ENCODE data around the gene TMEM258.

The TMEM258 gene

DNA sequence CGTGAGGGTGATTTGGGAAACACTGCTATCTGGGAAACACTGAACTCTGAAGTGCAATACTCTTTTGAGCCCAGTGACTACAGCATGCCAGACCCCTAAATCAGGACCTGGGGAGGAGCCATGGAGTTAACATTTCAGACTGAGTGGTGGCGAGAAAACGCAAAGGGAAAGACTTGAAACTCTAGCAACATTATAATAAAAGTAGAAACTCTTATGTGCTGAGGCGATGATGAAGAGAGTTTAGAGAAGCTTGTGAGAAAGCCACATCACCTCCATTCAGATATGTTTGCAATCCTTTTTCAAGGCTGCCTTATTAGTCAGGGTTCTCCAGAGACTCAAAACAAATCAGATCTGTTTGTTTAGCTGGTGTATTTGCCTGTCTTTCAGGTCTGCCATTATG is 2.2 kb upstream of the TMEM258 start:
- no peak for DNase-seq

DNA sequence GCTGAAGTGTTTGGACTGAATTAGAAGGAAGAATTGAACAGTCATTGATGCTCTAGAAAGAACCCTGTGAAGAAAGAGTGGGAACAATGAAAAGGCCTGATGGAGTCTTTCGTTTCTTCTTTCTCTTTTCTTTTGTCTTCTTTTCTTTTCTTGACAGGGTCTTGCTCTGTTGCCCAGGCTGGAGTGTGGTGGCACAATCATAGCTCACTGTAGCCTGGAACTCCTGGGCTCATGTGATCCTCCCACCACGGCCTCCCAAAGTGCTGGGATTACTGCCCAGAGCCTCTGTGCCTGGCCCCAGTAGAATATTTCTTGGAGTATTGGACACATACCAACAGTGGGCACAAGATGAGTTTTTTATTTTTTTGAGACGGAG is 1.4 kb upstream of the TMEM258 start:
- no peak for DNase-seq

DNA sequence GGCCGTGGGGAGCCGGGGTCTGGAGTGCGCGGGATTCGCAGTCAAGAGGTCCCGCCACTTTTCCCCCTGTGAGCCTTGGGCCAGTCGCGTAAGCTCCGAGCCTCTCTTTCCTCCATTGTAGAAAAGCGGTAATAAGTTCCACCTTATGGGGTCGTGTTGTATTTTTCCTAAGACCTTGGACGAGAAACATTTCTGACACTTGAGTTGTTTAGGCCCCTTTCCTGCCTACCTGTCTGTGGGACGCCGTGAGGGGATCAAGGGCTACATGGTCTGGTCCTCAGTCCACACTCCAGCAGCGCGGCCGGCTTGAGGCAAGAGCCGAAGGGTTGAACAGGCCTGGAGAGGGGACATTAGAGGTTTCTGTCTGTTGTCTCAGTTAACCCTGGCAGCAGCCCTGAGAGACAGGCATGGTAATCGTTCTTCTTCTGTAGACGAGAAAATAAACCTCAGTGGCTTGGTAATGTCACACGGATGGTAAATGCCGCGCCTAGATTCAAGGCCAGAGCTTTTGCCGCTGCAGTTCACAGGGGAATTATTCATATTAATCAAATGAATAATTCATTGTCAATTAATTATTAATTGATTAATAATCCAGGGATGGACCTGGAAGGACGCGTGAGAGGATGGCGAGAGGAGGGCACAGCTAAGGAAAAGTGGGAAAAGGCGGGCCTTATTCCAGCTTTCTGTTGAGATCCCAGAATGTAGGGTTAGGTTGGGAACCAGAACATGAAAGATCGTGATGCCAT is 857 bp upstream of the TMEM258 start:
- no peak for DNase-seq

DNA sequence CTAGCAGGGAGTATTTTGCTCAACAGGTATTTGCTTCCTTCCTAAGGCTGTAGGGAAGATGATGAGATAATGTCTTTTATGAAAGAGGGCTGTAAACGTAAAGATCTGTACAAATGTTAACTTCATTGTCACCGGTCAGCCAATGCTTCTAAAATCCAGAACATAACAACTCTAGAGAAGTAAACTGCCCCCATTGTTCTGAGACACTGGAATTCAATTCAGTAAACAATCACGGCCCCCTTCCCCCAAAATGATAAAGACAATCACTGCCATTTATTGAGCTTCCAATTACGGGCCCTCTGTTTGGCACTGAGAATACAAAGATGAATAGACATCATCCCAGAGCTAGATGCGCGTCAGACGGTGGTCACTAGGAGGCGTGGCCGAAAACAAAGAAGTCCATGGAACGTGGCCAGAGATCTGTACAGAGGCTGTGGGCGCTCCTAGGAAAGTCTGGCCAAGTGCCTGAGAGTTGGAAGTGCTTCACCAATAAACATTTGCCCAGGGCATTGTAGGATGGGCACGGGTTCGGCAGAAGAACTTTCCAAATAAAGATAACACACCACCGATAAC is 576 bp downstream of the TMEM258 start:
- DNase-seq, result peak; percentile 18

DNA sequence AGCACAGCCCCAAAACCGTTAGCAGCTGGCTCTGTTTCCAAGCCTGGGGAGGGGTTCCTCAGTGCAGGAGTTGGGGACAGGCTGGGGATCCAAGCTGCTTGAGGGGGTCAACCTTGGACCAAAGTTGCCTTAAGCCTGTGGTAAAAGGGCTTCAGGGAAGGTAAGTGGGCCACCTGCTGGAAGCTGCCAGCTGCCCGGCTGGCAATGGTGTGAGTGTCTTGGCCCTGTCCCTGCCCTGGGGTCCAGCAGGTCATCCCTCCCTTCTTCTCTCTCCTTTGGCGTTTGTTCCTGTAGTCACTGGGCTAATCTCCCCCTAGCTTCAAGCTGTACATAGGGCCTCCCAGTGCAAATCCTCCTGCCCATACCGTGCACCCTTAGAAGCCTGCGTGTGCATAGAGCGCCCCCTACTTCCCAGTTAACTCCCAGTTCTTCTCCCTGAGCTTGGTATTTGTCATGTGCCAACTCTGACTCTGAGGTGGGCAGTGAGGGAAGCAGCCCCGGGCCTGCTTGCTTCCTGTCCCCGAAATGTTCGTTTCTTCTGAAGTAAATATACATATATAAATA is 4.4 kb downstream of the TMEM258 start:
- peak; percentile 23 for DNase-seq

DNA sequence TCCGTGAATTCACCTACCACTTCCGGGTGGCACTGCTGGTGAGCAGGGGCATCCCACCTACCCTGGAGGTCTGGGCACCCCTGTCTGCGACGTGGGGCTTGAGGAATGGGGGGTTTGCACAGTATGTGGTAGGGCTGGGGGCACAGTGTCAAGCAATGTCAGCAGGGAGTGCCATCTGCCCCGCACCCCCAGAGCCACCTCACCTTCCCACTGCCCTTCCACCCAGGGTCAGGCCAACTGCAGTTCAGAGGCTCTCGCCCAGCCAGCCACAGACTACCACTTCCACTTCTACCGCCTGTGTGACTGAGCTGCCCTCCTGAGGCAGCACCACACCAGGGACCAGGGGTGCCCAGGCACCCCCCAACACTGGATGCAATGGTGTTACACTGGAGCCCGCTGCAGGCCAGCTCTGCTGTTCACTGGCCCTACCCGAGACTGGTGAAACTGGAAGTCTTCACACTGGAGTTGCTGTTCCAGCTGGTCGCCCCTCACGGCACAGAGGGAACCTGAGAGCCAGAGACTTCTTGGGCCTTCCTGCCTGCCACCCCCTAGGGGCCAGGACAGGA is 6.5 kb downstream of the TMEM258 start:
- DNase-seq, result no peak

DNA sequence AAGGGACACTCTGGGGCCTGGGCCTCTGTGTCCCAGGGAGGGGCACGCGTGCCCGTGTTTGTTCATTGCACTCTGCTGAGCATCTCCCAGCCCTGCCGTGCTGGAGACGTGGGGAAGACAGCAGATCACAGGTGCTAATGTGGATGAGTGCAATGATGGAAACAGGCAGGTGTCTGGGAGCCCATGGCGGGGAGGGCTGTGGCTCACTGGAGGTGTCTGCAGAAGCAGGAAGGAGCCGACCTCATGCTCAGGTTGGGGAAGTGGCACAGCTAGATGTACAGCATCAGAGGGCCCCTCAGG is 7.9 kb downstream of the TMEM258 start:
- no peak for DNase-seq

DNA sequence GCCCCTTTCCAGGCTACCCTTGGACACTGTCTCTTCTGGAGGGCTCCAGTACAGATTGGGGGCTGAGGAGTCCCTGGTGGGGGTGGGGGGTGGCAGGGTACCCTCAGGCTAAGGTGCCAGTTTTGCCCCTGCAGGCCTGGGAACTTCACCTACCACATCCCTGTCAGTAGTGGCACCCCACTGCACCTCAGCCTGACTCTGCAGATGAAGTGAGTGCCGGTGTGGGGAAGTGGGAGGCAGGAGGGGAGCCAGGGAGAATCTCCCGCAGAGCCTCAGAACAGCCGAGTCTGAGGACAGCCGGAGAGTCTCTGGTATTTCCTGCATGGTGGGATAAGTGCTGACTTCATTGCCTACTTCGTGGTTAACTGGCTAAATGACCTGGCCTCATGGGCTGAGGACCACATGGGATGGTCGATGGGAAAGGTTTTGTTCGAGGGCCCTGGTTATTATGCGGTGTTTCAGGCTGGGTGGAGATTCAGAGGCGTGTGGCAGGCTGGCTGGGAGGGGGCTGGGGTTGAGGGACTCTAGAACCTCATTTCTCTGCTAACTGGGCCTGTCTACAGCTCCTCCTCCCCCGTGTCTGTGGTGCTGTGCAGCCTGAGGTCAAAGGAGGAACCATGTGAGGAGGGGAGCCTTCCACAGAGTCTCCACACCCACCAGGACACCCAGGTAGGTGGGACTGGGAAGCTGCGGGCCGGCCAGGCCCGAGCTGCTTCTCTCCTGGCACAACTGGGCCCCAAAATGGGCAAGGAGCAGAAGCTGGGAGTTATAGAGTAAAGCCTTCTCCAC is 8.5 kb downstream of the TMEM258 start:
- DNase-seq, result no peak

DNA sequence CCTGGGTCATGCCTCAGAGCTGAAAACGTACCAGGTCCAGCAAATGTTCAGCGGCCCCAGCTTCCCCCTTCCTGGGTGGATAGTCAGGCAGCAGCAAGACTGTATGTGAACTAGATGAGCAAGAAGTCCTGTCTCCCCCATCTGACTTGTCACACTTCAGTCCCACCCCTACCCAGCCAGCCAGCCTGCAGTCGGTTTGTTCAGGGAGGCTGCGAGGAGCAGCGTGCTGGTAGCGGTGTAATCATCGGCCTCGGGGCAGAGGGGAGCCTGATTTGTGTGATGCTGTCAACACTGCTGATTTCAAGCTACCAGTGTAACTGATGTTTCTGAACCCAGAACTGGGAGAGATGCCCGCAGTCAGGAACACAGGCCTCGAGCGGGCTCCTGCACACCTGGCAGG is 9.6 kb downstream of the TMEM258 start:
- no peak for DNase-seq

DNA sequence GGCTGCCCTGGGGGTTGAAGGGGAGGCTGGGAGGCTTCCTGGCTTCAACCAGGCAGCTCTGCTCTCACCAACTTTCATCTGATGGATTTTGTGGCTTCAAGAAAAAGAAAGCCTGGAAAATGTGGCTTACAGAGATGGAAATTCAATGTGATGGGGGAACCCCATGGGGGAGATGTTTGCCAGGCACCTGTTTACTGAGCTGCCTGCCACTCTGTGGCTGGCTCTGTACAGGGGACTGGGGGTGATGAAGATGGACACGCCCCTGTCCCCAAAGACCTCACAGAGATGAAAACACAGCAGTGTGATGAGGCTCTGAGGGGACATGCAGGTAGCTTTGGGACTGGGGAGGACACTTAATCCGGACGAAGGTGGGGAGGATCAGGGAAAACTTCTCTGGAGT is 10.1 kb downstream of the TMEM258 start:
- DNase-seq, result no peak

DNA sequence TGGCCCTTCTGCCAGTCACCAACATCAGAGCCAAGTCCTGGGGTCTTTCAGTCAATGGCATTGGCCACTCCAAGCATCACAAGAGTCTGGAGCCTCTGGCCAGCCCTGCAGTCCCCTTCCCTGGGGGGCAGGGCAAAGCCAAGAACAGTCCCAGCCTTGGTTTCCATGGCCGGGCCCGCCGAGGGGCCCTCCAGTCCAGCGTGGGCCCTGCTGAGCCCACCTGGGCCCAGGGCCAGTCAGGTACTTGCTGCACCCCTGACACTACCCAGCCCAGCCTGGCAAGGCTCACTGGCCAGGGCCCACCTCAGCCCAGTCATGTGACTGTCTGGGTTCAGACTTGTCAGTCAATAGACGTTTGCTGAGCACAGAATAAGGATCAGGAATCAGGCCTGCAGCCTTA is 10.8 kb downstream of the TMEM258 start:
- no peak for DNase-seq

DNA sequence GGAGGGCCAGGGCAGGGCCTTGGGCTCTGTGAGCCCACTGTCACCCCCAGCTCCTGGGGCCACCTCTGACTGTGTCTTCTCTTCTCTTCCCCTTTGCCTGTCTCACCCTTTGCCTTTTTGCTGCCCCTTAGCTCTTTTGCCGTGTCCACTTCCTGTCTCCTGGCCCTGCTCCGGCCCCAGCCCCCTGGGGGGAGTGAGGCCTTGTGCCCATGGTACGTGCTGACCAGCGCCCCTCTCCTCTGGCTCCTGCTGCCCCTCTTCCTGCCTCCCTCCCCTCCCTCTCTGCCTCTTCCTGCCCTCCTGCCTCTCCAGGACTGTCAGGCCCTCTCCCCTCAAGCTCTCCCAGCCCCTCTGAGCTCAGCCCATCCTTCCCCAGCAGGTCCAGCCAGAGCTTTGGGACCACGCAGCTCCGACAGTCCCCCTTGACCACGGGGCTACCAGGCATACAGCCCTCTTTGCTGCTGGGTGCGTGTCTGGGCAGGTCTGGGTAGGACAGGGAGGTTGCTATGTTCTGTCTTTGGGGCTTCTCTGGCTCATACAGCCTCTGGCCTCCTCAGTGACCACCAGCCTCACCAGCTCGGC is 11.7 kb downstream of the TMEM258 start:
- no peak for DNase-seq

DNA sequence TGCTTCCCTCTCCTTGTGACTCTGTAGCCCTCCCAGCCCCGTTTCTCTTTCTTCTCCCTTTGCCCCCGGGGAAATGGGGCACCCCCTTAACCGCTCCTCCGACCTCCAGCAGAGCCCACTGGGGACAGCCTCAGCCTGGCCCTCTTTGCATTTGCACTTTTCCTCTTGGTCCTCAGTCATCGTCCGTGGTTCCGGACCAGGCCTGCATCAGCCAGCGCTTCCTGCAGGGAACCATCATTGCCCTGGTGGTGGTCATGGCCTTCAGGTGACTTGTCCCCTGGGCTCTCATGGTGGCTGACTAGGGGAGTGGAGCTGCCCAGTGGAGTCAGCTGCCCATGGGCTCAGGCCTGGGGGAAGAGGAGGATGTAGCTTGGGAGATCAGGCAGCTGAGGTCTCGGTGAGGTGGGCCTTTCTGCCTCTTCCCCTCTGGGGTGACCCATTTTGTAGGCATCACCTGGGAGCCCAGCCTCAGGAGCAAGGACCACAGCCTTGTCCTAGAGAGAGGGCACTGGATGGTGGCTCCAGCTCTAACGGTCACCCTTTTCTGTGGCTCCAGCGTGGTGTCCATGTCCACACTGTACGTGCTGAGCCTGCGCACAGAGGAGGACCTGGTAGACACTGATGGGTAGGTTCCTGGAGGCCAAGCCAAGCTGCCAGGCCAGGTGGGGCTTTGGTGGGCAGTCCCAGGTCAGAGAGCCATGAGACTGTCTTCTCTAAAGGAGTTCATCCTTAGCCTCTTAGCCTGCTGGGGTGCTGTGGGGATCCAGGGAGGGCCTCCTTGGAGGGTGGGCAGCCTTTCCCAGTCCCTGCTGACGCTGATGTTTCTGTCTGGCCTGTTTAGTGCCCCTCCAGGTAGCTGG is 12.5 kb downstream of the TMEM258 start:
- DNase-seq, result no peak

DNA sequence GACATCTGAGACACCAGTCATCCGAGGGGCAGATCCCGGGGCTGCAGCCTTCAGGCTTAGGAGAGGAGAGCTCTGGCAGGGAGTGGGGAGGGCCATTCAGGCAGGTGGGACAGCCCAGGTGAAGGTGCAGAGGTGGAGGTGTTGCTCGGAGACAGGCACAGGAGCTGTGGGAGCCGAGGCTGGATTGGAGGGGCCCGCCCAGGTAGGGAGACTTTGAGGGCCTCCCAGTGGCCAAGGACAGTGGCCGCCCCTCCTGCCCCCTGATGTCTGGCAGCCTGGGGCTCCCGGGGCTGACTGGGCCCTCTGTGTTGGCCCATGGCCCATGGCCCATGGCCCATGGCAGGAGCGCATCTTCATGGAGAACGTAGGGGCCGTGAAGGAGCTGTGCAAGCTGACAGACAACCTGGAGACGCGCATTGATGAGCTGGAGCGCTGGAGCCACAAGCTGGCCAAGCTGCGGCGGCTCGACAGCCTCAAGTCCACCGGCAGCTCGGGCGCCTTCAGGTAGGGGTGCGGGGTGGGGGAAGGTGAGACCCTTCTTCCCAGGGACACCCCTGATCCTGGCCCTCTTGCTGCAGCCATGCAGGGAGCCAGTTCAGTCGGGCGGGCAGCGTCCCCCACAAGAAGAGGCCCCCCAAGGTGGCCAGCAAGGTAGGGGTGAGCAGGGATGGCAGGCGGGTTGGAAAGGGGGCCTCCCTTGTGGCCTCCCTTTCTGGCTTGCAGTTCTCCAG is 13.3 kb downstream of the TMEM258 start:
- no peak for DNase-seq

DNA sequence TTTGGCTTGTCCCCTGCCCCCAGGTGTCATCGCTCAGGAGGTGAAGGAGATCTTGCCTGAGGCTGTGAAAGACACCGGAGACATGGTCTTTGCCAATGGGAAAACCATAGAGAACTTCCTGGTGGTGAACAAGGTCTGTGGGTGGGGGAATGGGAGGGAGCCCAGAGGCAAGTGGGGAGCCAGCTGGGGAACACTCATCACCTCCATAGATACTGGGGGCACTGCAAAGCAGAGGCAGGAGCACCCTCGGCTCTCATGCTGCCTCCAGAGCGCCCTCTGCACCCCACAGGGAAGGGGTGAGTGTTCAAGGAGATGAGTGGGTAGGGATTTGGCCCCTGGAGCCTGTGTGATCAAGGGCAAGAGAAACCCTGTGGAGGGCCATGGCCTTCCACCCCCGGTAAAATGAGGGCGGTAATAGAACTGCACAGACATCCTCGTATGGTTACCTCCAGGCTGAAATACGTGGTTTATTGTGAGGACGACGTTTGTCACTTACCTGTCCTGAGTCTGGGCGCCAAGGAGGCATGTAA is 14.0 kb downstream of the TMEM258 start:
- DNase-seq, result no peak

DNA sequence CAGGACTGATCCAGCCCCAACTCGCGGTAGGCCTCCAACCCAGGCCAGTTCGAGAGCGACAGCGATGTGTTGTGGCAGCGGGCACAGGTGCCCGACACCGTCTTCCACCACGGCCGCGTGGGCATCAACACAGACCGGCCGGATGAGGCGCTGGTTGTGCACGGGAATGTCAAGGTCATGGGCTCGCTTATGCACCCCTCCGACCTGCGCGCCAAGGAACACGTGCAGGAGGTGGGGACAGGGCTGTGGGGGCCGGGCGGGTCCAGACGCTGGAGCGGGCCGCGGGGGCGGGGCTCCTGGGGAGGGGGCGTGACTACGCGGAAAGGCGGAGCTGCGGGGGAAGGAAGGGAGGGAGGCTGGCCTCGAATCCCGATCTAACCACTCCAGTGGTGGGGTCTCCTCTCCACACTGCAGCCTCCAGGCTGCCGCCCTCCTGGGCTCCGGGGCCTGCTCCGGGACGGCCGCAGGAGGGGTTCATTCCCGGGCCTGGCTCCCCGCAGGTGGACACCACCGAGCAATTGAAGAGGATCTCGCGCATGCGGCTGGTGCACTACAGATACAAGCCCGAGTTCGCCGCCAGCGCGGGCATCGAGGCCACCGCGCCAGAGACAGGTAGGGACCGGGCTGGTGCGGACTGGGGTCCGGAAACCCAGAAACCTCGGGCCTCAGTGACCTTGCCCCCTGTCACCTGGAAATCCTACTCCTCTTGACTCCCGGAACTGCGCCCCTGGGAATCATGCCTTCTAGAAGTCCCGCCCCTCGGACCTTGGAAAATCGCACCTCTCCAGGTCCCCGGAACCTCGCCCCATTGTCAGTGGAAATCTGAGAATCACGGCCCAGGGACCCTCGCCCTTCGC is 14.9 kb downstream of the TMEM258 start:
- peak; percentile 85 for DNase-seq

DNA sequence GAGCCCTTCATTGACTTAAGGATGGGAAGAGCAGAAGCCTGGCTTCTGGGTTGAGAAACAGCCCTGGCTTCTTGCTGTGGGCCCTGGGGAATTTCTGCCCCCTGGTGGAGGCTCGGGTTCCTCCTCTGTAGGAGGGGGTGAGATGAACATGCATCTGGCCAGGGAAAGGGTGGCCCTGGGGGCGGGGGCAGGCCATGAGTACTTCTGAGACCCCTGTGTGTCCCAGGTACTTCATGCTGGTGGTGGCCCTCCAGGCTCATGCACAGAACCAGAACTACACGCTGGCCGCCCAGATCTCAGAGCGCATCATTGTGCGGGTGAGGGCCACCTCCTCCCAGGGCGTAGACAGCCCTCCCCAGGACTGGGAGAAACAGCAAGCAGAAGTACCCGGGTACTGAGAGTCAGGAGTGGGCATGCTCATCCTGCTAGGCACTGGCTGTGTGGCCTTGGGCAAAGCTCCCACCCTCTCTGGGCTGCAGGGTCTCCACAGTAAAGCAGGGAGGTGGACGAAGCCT is 15.8 kb downstream of the TMEM258 start:
- DNase-seq, result peak; percentile 68

DNA sequence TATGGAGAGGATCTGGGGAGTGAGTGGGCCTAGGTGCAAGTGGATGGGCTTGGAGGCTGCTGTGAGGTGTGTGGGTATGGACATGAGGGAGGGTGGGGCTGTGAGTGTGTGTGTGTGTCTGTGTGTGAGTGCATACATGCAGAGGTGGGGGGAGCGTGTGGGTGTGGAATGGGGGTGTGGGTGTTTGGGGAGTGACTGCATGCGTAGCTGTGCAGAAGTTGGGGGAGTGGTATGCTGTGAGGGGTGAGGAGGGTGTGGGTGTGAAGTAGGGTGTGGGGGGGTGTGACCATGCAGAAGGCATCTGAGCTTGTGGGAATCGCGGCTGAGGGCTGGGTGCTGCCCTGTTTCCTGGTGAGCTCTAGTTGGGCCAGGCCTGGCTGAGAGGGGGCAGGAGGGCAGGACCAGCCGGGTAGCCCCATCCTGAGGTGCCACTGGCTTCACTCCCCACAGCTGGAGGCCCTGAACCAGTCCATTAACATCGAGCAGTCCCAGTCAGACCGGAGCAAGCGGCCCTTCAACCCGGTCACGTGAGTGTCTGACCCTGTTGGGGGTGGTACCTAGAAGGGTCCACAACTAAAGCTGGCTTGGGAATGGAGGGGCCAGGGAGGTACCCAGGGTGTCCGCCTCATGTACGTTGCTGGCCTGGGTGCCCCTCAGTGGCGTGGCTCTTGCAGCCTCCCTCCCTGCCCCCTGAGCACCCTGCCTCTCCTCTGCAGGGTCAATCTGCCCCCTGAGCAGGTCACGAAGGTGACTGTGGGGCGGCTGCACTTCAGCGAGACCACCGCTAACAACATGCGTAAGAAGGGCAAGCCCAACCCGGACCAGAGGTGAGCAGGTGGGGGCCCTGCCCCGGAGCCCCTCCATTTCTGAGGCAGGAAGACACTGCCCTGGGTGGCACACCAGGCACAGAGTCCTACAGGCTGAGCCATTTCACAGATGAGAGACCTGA is 16.5 kb downstream of the TMEM258 start:
- no peak for DNase-seq

DNA sequence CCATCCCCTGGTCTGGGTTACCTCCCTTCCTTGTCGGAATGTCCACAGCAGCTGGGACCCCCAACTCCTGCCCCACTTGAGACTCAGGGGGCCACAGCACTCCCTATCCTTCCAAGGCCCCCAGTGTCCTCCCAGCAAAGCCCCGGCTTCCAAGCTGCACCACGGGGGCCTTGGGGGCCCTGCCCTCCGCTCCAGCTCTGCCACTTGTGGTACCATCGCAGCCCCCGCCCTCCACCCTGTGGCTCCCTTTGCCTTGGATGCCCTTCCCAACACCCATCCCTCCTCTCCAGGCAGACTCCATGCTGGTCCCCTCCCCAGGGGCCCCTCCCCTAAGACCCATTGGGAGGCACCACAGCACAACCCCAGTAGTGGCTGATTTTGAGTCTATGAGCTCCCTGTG is 17.3 kb downstream of the TMEM258 start:
- no peak for DNase-seq
